ENCODE measurements around the gene USP48. TPM values are rescaled to one million over a fixed set of nuclear protein-coding genes. Genes with fewer than 3 reads are reported as not detected.
A peak's percentile ranks its signal among the peaks of the same experiment; 100 is the strongest.

The USP48 gene
- total RNA-seq, 1 donor from 2014 or later, result 97.3 TPM

- intact Hi-C loops (cut with micrococcal nuclease), result loop anchor here (5.0 to 10.0 kb wide), 2 partner anchors 367 to 400 kb away; no protein-coding TSS in a partner anchor
- ChIA-PET POLR2A (no interaction called here), CTCF (no interaction called here)
- no peak for ATAC-seq (ENCODE audit: low read depth)
- H3K27ac Mint-ChIP-seq, result no peak overlapping the region
- DNase-seq, result no peak
- TF ChIP-seq, protein P1, sequence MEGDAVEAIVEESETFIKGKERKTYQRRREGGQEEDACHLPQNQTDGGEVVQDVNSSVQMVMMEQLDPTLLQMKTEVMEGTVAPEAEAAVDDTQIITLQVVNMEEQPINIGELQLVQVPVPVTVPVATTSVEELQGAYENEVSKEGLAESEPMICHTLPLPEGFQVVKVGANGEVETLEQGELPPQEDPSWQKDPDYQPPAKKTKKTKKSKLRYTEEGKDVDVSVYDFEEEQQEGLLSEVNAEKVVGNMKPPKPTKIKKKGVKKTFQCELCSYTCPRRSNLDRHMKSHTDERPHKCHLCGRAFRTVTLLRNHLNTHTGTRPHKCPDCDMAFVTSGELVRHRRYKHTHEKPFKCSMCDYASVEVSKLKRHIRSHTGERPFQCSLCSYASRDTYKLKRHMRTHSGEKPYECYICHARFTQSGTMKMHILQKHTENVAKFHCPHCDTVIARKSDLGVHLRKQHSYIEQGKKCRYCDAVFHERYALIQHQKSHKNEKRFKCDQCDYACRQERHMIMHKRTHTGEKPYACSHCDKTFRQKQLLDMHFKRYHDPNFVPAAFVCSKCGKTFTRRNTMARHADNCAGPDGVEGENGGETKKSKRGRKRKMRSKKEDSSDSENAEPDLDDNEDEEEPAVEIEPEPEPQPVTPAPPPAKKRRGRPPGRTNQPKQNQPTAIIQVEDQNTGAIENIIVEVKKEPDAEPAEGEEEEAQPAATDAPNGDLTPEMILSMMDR (IDR thresholded peaks at IDR 0.05), result no peak
- H3K27me3 Mint-ChIP-seq, result peaks cover 6% of the 10 kb centered on the region
- H3K36me3 Mint-ChIP-seq (ENCODE audit: low read depth), result no peaks in the 10 kb centered on the region
- H3K9me3 Mint-ChIP-seq, result no peaks in the 10 kb centered on the region
- no peak overlapping the region for H3K4me3 Mint-ChIP-seq
- peaks cover 20% of the 10 kb centered on the region for H3K4me1 Mint-ChIP-seq
These were observed 127.7 kb downstream of the USP48 start for GRCh38 chr1:21655259-21655658.

DNA sequence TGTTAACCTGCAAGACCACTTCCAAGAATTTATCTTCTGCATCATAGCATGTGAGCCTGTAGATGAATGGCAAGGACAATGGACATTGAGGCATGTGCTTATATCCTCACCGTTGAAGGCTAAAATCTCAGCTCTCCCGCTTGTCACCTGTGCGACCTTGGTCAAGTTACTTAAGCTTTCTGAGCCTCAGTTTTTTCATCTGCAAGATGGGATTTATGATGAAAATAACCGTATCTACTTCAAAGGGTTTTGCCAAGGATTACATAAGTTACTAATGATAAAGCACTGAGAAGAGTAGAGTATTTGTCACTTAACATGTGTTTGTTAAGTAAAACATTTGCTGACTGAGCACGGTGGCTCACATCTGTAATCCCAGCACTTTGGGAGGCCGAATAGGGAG is 128.7 kb downstream of the USP48 start:
- CTCF ChIA-PET, result no interaction called here
- ATAC-seq (ENCODE audit: low read depth) (no peak), DNase-seq (no peak)
- Mint-ChIP-seq H3K27ac (no peak overlapping the region), H3K4me1 (peaks cover 19% of the 10 kb centered on the region), H3K36me3 (ENCODE audit: low read depth) (no peaks in the 10 kb centered on the region), H3K27me3 (peaks cover 5% of the 10 kb centered on the region), H3K9me3 (no peaks in the 10 kb centered on the region), H3K4me3 (no peak overlapping the region)
- intact Hi-C loops (cut with micrococcal nuclease), result loop anchor here (10.0 kb wide), 1 partner anchor 399 kb away; no protein-coding TSS in a partner anchor
- TF ChIP-seq, protein P1 (IDR thresholded peaks at IDR 0.05), result no peak
- POLR2A ChIA-PET, result no interaction called here

GRCh38 chr1:21653744-21654100 is 129.2 kb downstream of the USP48 start:
- Mint-ChIP-seq H3K27ac (no peak overlapping the region), H3K4me3 (no peak overlapping the region), H3K36me3 (ENCODE audit: low read depth) (no peaks in the 10 kb centered on the region), H3K4me1 (peaks cover 19% of the 10 kb centered on the region), H3K27me3 (peaks cover 5% of the 10 kb centered on the region), H3K9me3 (no peaks in the 10 kb centered on the region)
- ATAC-seq (ENCODE audit: low read depth), result no peak
- CTCF ChIA-PET, result no interaction called here
- DNase-seq, result no peak
- POLR2A ChIA-PET, result no interaction called here
- intact Hi-C loops (cut with micrococcal nuclease), result loop anchor here (10.0 kb wide), 1 partner anchor 399 kb away; no protein-coding TSS in a partner anchor
- TF ChIP-seq, protein P1 (IDR thresholded peaks at IDR 0.05), result no peak

DNA sequence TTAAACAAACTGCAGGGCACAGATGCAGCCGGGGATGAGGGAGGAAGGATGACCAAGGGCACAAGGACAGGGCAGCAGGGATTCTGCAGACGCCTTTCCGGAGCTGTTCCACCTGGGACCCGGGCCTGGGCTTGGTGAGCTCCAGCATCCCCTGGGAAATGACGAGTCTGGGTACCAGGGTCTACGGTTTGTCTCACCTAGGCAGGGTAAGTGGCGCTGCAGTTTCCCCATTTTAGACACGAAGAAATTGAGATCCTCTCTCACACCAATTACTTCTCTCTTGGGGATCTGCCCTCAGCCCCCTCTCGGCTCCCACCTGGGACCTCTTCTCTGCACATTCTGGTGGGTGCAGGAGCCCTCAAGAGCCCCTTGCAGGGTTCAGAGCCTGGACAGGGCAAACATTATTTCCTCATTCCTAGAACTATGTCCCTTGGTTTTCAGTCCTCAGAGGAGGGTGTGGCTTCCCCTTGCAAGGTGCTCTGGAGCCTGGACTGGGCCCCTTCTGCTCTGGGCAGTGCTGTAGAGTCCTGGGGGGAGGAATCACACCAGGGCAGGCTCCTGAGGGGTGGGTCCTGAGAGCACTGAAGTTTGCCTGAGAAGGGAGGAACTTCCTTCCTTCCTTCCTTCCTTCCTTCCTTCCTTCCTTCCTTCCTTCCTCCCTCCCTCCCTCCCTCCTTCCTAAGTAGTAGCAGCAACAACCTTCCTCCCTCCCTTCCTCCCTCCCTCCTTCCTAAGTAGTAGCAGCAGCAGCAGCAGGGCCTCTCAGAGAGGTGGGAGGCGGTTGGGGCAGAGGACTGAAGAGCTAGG is 129.8 kb downstream of the USP48 start:
- peak overlapping the region; percentile 69 for H3K27ac Mint-ChIP-seq
- H3K36me3 Mint-ChIP-seq (ENCODE audit: low read depth), result no peaks in the 10 kb centered on the region
- peaks cover 8% of the 10 kb centered on the region for H3K27me3 Mint-ChIP-seq
- intact Hi-C loops (cut with micrococcal nuclease), result loop anchor here (10.0 kb wide), 1 partner anchor 398 kb away; no protein-coding TSS in a partner anchor
- peaks cover 19% of the 10 kb centered on the region for H3K4me1 Mint-ChIP-seq
- TF ChIP-seq, protein P1 (IDR thresholded peaks at IDR 0.05), result no peak
- no peaks in the 10 kb centered on the region for H3K9me3 Mint-ChIP-seq
- H3K4me3 Mint-ChIP-seq, result no peak overlapping the region
- DNase-seq, result no peak
- ChIA-PET POLR2A (no interaction called here), CTCF (no interaction called here)
- ATAC-seq (ENCODE audit: low read depth), result no peak

- Mint-ChIP-seq H3K27me3 (peaks cover 15% of the 10 kb centered on the region), H3K4me1 (peaks cover 19% of the 10 kb centered on the region), H3K36me3 (ENCODE audit: low read depth) (no peaks in the 10 kb centered on the region), H3K4me3 (peak overlapping the region; percentile 80), H3K27ac (peak overlapping the region; percentile 69), H3K9me3 (no peaks in the 10 kb centered on the region)
- TF ChIP-seq, protein P1 (IDR thresholded peaks at IDR 0.05), result no peak
- peak; percentile 8 for ATAC-seq (ENCODE audit: low read depth)
- no peak for DNase-seq
- ChIA-PET POLR2A (interaction anchor here (1.0 kb wide), 1 partner anchor 134 kb away, joined by 3 read pairs; no protein-coding TSS in a partner anchor), CTCF (no interaction called here)
- intact Hi-C loops (cut with micrococcal nuclease), result loop anchor here (10.0 kb wide), 1 partner anchor 398 kb away; no protein-coding TSS in a partner anchor
These were observed 130.6 kb downstream of the USP48 start for GRCh38 chr1:21652101-21652936.
